HepG2 (cell line): ENCODE measurements around the gene CTU2. TPM values are rescaled to one million over a fixed set of nuclear protein-coding genes. Genes with fewer than 3 reads are reported as not detected.
A peak's percentile ranks its signal among the peaks of the same experiment; 100 is the strongest.

ENCODE experiments used
- HNRNPK ChIP-seq: fragments of 200-400 bp; formaldehyde crosslinking; IDR thresholded peaks from 2 replicates; pipeline ENCODE4 v1.6.1; 2018; ENCODE audit warnings: low read length, low read depth, moderate library complexity, mild to moderate bottlenecking; ENCODE audit not compliant: poor library complexity, severe bottlenecking
- KDM5A ChIP-seq: fragments of 200-600 bp; sonication (generic); IDR thresholded peaks from 2 replicates; pipeline ENCODE4 v1.7.0; 2018; ENCODE audit warnings: antibody characterized with exemption, mild to moderate bottlenecking, low read length, borderline replicate concordance
- KLF9 ChIP-seq: IDR thresholded peaks from 2 replicates; pipeline ENCODE4 v1.6.1; 2016; ENCODE audit warnings: low read depth
- MXI1 ChIP-seq: IDR thresholded peaks from 3 replicates; pipeline ENCODE4 v1.6.1; 2012; ENCODE audit warnings: low read depth, low read length, inconsistent platforms, borderline replicate concordance
- NR2F2 ChIP-seq: IDR thresholded peaks from 2 replicates; pipeline ENCODE4 v1.6.1; 2012; ENCODE audit warnings: low read depth, inconsistent platforms, borderline replicate concordance
- RAD51 ChIP-seq: fragments of 450-650 bp; IDR thresholded peaks from 2 replicates; pipeline ENCODE4 v1.6.1; 2016; ENCODE audit warnings: borderline replicate concordance
- RNF2 ChIP-seq: fragments of 450-650 bp; conservative IDR thresholded peaks from 2 replicates; pipeline ENCODE4 v1.6.1; 2016; ENCODE audit warnings: low read depth
- SRSF1 ChIP-seq: fragments of 200-400 bp; formaldehyde crosslinking; optimal IDR thresholded peaks from 2 replicates; pipeline ENCODE3; 2017; ENCODE audit warnings: mild to moderate bottlenecking, low read depth, low read length, moderate library complexity
- ZNF264 ChIP-seq: sonication (generic); formaldehyde crosslinking; IDR thresholded peaks from 2 replicates; pipeline ENCODE4 v1.4.0; 2020; ENCODE audit warnings: missing genetic modification reagents
- ZNF350 ChIP-seq: sonication (generic); formaldehyde crosslinking; IDR thresholded peaks from 2 replicates; pipeline ENCODE4 v1.4.0; 2020; ENCODE audit warnings: mild to moderate bottlenecking, low read depth, missing genetic modification reagents, borderline replicate concordance
- polyA plus RNA-seq, 8 experiments: library from polyadenylated mRNA; depleted of rRNA in 3 of 8; stranded (reverse) in 7 of 8; unstranded in 1 of 8; fragments of >200 nt; fragmentation: Illumina TruSeq in 4 of 8; extraction: Trizol in 4 of 8; gene quantifications; 2 replicates each; pipeline versions ENCODE4 v1.2.1 to v1.2.3, GENCODE V29; 2011 to 2016; ENCODE audit warnings: low read depth in 4 of 8, missing spikeins in 1 of 8, mixed read lengths in 1 of 8; ENCODE audit not compliant: insufficient read depth in 1 of 8
- total RNA-seq, 5 experiments: library from RNA; depleted of rRNA; stranded (reverse); fragments of >200 nt; fragmentation: Illumina TruSeq; extraction: Trizol; gene quantifications; 2 replicates each; pipeline ENCODE4 v1.2.3, GENCODE V29; 2016; ENCODE audit warnings: low read depth in 1 of 5
- TF ChIP-seq, protein P1 (sequence below): sonication (generic); formaldehyde crosslinking; IDR thresholded peaks from 2 replicates; pipeline ENCODE4; 2020; ENCODE audit warnings: missing genetic modification reagents, mild to moderate bottlenecking, borderline replicate concordance
- TF ChIP-seq, protein P2 (sequence below): IDR thresholded peaks from 2 replicates; pipeline ENCODE4 v1.6.1; 2012; ENCODE audit warnings: low read length, improper control_type of control experiment
- TF ChIP-seq, protein P3 (sequence below): sonication (generic); formaldehyde crosslinking; IDR thresholded peaks from 2 replicates; pipeline ENCODE4 v1.8.0; 2022; ENCODE audit warnings: mild to moderate bottlenecking, missing genetic modification reagents; ENCODE audit not compliant: insufficient replicate concordance
- TF ChIP-seq, protein P4 (sequence below), 2 experiments: sonication (generic) in 1 of 2; formaldehyde crosslinking in 1 of 2; IDR thresholded peaks; 2 replicates each; pipeline versions ENCODE4 v1.4.0 to v1.6.1; 2018 to 2020; ENCODE audit warnings: missing genetic modification reagents in 2 of 2, borderline replicate concordance in 1 of 2, low read depth in 1 of 2, mild to moderate bottlenecking in 1 of 2, missing biosample characterization in 1 of 2
- TF ChIP-seq, protein P5 (sequence below): sonication (generic); formaldehyde crosslinking; IDR thresholded peaks from 2 replicates; pipeline ENCODE4 v1.4.0; 2020; ENCODE audit warnings: mild to moderate bottlenecking, missing genetic modification reagents

The CTU2 gene
- total and polyA plus RNA-seq, 2 of the 13 experiments (the other 11 are each of a cell fraction or from before 2014, with no cell fraction given), result 13.3 to 21.9 TPM

DNA sequence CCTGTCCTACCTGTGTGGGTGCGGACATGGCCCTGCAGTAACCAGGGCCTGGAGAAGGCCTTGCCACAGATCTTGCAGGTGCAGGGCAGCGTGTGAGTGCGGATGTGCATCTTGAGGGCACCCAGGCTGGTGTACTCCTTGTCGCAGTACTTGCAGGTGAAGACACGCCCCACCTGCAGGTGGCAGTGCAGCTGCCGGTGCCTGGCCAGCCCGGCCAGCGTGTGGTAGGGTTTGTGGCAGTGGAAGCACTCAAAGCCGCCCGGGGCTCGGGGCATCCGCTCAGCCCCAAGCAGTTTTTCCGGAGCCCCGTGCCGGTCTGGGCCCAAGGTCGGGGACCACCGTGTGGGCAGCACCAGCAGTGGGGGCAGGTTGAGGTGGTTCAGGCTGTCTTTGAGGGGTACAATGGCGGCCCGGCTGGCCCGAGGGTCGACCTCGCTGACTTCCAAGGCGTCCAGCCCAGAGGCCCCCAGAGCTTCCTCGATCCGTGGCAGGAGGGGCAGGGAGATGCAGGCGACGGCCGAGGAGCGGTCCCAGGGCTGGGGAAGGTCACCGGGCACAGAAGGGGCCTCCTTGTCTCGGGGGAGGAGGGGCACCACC is 25.1 kb upstream of the CTU2 start (continued):
- TF ChIP-seq RAD51, result no peak
- no peak for TF ChIP-seq HNRNPK
- TF ChIP-seq NR2F2, result peak; percentile 23; the same call in 1 of the 2 replicates
- TF ChIP-seq, protein P1, sequence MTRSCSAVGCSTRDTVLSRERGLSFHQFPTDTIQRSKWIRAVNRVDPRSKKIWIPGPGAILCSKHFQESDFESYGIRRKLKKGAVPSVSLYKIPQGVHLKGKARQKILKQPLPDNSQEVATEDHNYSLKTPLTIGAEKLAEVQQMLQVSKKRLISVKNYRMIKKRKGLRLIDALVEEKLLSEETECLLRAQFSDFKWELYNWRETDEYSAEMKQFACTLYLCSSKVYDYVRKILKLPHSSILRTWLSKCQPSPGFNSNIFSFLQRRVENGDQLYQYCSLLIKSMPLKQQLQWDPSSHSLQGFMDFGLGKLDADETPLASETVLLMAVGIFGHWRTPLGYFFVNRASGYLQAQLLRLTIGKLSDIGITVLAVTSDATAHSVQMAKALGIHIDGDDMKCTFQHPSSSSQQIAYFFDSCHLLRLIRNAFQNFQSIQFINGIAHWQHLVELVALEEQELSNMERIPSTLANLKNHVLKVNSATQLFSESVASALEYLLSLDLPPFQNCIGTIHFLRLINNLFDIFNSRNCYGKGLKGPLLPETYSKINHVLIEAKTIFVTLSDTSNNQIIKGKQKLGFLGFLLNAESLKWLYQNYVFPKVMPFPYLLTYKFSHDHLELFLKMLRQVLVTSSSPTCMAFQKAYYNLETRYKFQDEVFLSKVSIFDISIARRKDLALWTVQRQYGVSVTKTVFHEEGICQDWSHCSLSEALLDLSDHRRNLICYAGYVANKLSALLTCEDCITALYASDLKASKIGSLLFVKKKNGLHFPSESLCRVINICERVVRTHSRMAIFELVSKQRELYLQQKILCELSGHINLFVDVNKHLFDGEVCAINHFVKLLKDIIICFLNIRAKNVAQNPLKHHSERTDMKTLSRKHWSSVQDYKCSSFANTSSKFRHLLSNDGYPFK (CRISPR knock-in tag), result peak; percentile 40; the same call in 1 of the 2 replicates
- 0 out of 3 replicates have a peak, but pooled peaks have one; percentile 15 for TF ChIP-seq MXI1
- TF ChIP-seq, protein P2, sequence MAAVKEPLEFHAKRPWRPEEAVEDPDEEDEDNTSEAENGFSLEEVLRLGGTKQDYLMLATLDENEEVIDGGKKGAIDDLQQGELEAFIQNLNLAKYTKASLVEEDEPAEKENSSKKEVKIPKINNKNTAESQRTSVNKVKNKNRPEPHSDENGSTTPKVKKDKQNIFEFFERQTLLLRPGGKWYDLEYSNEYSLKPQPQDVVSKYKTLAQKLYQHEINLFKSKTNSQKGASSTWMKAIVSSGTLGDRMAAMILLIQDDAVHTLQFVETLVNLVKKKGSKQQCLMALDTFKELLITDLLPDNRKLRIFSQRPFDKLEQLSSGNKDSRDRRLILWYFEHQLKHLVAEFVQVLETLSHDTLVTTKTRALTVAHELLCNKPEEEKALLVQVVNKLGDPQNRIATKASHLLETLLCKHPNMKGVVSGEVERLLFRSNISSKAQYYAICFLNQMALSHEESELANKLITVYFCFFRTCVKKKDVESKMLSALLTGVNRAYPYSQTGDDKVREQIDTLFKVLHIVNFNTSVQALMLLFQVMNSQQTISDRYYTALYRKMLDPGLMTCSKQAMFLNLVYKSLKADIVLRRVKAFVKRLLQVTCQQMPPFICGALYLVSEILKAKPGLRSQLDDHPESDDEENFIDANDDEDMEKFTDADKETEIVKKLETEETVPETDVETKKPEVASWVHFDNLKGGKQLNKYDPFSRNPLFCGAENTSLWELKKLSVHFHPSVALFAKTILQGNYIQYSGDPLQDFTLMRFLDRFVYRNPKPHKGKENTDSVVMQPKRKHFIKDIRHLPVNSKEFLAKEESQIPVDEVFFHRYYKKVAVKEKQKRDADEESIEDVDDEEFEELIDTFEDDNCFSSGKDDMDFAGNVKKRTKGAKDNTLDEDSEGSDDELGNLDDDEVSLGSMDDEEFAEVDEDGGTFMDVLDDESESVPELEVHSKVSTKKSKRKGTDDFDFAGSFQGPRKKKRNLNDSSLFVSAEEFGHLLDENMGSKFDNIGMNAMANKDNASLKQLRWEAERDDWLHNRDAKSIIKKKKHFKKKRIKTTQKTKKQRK, result no peak
- 0 out of 2 replicates have a peak, but pooled peaks have one; percentile 28 for TF ChIP-seq ZNF350 (CRISPR knock-in tag)
- TF ChIP-seq, protein P3, sequence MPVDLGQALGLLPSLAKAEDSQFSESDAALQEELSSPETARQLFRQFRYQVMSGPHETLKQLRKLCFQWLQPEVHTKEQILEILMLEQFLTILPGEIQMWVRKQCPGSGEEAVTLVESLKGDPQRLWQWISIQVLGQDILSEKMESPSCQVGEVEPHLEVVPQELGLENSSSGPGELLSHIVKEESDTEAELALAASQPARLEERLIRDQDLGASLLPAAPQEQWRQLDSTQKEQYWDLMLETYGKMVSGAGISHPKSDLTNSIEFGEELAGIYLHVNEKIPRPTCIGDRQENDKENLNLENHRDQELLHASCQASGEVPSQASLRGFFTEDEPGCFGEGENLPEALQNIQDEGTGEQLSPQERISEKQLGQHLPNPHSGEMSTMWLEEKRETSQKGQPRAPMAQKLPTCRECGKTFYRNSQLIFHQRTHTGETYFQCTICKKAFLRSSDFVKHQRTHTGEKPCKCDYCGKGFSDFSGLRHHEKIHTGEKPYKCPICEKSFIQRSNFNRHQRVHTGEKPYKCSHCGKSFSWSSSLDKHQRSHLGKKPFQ (CRISPR knock-in tag), result no peak
- TF ChIP-seq KDM5A, result no peak
- TF ChIP-seq KLF9 (CRISPR knock-in tag), result no peak
- TF ChIP-seq, protein P4, sequence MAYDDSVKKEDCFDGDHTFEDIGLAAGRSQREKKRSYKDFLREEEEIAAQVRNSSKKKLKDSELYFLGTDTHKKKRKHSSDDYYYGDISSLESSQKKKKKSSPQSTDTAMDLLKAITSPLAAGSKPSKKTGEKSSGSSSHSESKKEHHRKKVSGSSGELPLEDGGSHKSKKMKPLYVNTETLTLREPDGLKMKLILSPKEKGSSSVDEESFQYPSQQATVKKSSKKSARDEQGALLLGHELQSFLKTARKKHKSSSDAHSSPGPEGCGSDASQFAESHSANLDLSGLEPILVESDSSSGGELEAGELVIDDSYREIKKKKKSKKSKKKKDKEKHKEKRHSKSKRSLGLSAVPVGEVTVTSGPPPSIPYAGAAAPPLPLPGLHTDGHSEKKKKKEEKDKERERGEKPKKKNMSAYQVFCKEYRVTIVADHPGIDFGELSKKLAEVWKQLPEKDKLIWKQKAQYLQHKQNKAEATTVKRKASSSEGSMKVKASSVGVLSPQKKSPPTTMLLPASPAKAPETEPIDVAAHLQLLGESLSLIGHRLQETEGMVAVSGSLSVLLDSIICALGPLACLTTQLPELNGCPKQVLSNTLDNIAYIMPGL (CRISPR knock-in tag; IDR thresholded peaks at IDR 0.05; ENCODE audit: borderline replicate concordance in 1 of 2, low read depth in 1 of 2), result peak; percentile 56 to 90
- no peak for TF ChIP-seq RNF2
- TF ChIP-seq SRSF1, result peak; percentile 30
- no peak for TF ChIP-seq ZNF264 (CRISPR knock-in tag)
- TF ChIP-seq, protein P5, sequence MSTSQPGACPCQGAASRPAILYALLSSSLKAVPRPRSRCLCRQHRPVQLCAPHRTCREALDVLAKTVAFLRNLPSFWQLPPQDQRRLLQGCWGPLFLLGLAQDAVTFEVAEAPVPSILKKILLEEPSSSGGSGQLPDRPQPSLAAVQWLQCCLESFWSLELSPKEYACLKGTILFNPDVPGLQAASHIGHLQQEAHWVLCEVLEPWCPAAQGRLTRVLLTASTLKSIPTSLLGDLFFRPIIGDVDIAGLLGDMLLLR, result 0 out of 2 replicates have a peak, but pooled peaks have one; percentile 25
